T-helper 1 cell (primary cell): ENCODE measurements around the gene CLEC1B.
"Not testable (repeated sequence)": the region's sequence is repeated elsewhere in the genome, so short reads cannot be mapped to it uniquely, and the experiment has no call there.

ENCODE experiments used
- DNase-seq, 5 donors: peaks; one replicate each; pipeline ENCODE4 v3.0.0-alpha.2; 2012 to 2020
- total RNA-seq, 4 donors: gene quantifications; one replicate each; lab custom pipeline; 2026; lab: John Stamatoyannopoulos, UW

Gene CLEC1B
- total RNA-seq = 0 reads per million in 4 donors

- DNase-seq = no peak
These were observed at the start of gene CLEC1B for GRCh38 chr12:9999016-9999415. Gene CLEC1B (minus strand): TSS chr12:9999121. CDS start chr12:9999100, 21 bp downstream.

DNA sequence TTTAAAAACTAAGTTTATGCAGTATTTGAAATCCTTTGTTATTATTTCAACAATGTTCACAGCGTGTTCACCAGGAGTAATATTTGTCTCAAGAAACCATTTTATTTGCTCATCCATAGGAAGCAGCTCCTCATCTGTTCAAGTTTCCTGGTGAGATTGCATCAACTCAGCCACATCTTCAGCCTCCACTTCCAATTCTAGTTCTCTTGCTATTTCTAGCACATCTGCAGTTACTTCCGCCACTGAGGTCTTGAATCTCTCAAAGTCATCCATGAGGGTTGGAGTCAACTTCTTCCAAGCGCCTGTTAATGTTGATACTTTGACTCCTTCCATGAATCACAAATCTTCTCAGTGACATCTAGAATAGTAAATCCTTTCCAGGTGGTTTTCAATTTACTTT, 49.6 kb upstream of the CLEC1B start:
- DNase-seq = no peak

- DNase-seq = no peak
These were observed 43.2 kb upstream of the CLEC1B start for GRCh38 chr12:10042167-10042566.

DNA sequence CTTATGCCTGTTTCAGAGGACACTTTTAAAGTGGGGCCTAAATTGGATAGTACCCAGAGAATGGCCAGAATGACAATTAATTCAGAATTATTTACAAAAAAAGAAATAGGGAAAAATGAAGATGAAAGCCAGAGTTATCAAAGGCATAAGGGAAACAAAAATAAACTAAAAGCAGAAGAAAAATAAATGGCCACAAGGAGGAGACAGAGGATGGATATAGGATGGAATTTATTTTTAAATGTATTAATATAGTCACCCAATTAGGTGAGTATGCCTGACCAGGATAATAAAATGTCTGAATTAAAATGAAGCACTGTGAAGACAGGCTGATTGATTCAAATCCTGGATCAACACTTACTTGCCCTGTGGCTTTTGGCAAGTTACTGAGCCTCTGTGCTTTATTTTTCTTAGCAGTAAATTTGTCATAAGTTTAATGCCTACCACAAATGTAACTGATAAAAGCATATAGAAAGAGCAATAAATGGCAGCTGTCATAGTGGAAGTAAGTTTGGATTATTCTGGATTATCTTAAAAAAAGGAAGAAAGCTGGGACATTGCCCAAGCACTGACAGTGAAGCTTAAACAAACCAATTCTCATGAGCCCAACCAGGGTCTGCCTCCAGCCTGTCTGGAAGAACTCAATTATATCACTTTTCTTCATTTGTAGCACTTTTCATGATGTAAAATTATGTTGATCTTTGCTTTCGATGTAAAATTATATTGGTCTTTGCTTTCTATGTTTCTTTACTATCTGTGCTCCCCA, 35.0 kb upstream of the CLEC1B start:
- no peak for DNase-seq

GRCh38 chr12:10031771-10032175, 32.9 kb upstream of the CLEC1B start:
- no peak for DNase-seq

DNA sequence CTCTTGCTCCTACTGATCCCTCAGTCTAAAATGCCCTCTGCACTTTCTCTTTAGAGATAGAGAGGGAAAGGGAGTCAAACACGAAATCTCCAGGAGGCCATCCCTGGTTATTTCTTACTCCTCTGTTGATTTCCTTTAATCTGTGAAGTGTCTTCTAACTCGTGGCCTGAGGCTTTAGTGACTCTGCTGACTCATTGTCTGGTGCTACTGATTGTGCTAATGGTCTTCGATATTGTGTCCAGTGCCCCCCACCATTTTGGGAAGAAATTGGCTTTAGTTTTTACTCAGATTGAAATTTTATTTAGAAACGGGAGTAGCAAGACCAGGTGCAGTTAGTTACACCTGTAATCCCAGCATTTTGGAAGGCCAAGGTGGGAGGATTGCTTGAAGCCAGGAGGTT, 32.4 kb upstream of the CLEC1B start:
- no peak for DNase-seq

DNA sequence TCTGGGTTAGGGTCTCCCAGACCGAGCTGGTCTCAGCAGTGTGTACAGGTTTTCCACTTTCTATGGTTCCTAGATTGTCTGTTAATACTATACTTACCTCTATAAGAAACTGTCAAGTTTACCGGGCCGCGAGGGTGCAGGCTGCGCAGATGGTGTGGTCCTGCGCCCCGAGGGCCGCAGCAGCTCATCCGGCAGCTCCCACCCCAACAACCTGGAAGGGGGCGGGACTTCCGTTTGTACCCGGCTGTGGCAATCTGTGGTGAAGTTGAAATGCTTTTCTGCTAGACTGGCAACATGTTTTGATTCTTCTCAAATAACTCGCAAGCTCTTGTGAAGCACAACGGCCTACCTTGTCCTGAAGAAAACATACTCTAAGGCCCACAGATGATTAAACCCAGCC, 31.5 kb upstream of the CLEC1B start, which contains the start of gene CLEC9A:
TSS of gene CLEC9A (plus strand) at position 237 of the 400 bp plus-strand sequence. CDS start 22,006 bp downstream, outside the sequence.
- no peak for DNase-seq

DNA sequence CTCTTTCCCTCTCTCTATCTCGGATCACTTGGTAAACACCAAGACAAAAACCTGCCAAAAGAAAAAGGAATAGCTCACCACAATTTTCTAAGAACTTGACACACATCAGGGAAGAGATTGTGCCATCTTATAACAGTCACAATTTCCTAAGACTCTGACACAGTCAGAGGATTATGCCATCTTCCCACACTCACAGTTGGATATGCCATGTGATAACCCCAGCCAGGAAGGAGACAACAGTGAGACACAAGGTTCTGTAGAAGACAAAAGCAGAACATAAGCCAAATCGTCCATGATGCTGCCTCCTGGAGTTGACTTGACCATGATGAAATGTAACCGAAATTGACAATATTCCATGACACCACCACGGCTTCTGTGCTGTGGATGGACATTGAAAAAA, 28.8 kb upstream of the CLEC1B start:
- no peak for DNase-seq

DNA sequence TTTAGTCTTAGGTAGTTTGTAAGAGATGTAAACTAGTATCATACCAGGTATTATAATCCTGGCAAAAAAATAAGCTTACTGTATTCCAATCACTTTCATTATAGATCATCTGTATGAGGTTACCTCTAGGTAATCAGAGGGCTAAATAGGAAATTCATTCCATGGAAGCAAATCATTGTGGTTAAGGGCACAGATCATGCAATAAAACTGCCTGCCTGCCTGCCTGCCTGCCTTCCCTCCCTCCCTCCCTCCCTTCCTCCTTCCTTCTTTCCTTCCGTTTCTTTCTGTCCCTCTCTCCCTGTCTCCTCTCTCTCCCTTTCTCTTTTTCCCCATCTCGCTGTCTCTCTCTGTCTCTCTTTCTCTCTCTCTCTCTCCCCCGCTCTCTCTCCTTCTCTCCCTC, 28.4 kb upstream of the CLEC1B start:
- no peak for DNase-seq

DNA sequence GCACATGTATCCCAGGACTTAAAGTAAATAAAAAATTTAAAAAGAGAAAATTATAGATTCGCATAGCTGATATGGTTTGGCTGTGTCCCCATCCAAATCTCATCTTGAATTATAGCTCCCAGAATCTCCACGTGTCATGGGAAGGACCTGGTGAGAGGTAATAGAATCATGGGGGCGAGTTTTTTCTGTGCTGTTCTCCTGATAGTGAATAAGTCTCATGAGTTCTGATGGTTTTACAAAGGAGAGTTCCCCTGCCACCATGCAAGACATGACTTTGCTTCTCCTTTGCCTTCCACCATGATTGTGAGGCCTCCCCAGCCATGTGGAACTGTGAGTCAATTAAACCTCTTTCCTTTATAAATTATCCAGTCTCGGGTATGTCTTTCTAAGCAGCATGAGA, 27.7 kb upstream of the CLEC1B start:
- DNase-seq = not testable (repeated sequence)

- no peak for DNase-seq
These were observed 26.3 kb upstream of the CLEC1B start for GRCh38 chr12:10025236-10025635.

DNA sequence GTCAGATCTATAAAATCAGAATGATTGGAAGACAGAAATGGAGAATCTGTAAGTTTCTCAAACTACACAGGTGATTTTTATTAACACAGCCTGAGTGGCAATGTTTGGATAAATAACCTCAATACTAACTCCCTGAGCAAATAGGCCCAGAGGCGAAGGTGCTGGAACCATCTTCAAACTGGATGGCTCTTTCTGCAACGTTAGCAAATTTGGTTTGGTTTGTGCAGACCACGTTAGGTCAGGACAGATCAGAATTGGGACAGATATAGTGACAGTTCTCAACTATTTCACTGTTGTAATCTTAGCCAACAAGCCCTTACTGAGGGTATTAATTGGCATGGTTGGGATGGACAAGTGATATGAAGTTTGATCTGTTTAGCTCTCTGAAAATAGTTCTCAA, 22.4 kb upstream of the CLEC1B start:
- no peak for DNase-seq

DNA sequence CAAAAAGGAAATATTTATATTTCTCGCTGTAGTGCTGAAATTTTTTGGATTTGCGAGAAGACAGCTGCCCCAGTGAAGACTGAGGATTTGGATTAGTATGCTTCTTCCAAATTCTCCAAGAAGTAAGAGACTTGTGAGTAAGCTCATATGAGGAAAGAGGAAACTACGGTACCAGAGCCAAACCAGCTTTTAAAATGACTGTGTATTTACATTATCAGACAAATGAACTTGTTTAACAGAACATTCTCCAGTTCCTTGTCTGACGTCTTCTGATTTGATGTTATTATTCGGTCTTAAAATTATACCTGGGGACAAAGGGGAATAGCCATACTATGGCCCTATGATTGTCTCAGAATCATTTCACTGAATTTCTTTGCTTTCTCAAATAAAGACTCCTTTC, 19.5 kb upstream of the CLEC1B start:
- DNase-seq = no peak

DNA sequence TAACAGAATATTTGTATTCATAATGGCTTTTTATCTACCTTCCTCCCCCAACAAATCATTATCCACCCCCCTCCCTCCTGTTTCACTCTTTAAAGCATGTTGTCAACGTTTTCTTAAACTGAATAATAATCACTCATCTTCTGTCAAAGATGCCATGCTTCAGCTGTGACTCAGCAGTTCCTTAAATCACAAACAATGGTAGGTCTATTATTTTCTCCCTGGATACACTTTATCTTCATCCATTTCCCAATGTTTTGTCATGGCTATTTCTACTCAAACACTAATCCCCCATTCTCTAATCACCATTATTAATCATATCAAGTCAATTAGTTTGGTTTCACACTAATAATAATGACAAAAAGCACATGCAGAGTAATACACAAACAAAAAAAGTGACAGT, 18.0 kb upstream of the CLEC1B start:
- DNase-seq = no peak

DNA sequence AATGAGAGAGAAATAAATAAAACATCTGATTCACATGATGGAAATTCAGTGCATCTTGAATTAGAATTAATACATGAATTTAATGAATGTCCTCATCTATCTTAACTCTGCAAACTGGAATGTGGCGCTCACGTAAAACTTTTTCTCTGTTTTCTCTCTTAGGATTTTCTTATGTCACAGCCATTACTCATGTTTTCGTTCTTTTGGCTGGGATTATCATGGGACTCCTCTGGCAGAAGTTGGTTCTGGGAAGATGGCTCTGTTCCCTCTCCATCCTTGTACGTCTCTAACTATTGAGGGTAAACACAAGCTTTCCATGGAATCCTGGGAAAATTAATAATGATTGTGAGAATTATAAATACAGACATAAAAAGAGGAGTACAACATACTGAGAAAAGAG, 16.5 kb upstream of the CLEC1B start:
- DNase-seq = no peak

- DNase-seq = no peak
These were observed 13.9 kb upstream of the CLEC1B start for GRCh38 chr12:10012630-10013330.

DNA sequence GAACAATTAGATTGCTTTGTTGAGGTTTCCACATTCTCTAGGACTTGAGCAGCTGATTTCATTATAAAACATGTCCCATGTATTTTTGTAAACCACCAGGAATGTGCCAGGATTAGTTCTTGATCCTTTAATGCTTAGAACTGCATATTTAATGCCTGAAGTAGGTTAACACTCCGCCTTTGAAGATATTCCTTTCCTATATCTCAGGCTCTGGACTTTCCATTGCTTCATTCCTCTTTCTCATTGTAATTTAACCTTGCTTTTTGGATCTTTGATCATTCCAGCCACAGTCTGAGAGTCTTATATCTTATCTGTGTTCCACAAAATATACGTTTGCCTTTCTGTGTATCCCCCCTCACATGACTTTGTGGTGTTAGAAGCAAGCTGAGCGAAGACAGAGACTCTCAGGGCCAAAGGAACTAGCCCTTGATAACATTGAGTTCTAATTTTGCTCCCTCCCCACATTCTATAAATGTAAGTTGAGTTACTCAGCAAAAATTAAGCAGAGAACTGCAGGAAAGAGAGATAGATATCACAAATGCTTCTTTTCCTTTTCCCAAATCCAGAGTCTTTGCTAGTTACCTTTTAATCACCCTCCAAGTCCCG, 2.4 kb upstream of the CLEC1B start:
- no peak for DNase-seq

- no peak for DNase-seq
These were observed 6.6 kb downstream of the CLEC1B start for GRCh38 chr12:9992296-9992695.

DNA sequence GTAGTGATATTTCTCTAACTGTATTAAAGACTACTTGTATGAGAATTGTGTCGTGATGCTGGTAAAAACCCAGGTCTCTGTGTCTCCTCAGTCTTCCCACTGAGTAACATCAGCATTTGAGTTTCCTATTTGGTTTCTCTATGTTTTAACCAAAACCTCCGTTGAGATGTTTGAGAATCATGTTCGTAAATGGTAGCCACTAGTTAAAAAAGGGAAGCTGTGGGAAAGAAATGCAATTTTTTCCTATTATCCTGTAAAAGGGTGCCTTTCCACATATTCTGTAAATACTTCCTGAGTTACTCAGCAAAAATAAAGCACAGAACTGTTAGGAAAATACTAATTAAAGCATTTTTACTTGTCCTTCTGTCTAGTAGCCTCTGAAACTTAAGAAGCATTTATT, 7.0 kb downstream of the CLEC1B start:
- no peak for DNase-seq

DNA sequence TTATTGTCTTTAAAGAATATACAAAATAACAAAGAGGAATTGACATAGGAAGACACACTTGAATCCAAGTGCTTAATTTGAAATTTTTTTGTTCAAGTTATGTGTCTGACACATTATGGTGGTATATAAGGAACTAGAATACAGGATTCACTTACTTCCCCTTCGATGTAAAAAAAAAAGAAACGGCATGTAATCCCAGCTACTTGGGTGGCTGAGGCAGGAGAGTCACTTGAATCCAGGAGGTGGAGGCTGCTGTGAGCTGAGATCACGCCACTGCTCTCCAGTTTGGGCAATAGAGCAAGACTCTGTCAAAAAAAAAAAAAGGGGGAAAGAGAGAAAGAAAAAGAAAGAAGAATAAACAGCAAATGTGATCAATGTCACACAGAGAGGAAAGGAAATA, 18.8 kb downstream of the CLEC1B start:
- DNase-seq = no peak

DNA sequence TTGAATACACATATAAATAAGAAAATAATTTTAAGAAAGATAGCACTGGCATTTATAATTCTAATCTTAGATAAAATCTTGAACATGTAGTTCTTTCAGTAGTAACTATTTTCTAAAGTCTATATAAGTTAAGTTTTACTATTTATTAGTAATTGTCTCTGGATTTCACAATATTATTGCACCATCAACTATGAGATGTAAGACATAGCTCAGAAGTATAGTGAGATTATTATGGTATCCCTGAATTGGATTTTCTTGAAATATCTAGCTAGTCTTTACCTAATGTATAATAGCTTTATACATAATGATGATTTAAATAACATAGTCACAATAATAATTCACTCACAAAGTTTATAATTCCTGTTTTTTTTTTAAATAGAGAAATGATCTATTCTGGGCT, 21.0 kb downstream of the CLEC1B start:
- DNase-seq = no peak

- DNase-seq = not testable (repeated sequence)
These were observed 22.3 kb downstream of the CLEC1B start for GRCh38 chr12:9976626-9977025.

DNA sequence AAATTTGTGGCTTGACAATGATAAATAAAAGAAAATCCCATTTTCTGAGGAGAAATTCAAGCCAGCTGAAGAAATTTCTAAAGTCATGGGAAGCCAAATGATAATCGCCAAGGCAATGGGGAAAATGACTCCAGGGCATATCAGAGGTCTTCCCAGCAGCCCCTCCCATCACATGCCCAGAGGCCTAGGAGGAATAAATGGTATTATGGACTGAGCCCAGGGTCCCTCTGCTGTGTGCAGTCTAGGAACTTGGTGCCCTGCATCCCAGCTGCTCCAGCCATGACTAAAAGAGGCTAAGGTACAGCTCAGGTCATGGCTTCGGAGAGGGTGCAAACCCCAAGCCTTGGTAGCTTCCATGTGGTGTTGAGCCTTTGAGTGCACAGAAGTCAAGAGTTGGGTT, 23.3 kb downstream of the CLEC1B start:
- DNase-seq = no peak

DNA sequence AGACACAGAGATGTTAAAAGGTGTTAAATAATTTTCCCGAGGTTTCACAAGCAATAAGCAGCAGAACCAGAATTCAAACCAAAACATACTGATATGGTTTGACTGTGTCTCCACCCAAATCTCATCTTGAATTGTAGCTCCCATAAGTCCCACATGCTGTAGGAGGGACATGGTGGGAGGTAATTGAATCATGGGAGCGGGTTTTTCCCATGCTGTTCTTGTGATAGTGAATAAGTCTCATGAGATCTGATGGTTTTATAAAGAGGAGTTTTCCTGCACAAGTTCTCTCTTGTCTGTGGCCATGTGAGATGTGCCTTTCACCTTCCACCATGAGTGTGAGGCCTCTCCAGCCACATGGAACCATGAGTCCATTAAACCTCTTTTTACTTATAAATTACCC, 24.2 kb downstream of the CLEC1B start:
- DNase-seq = not testable (repeated sequence)
